ENCODE results near the gene NLRP12. TPM values are rescaled to one million over a fixed set of nuclear protein-coding genes. Genes with fewer than 3 reads are reported as not detected.
A peak's percentile ranks its signal among the peaks of the same experiment; 100 is the strongest.

NLRP12 gene
- total and polyA plus RNA-seq, 2 experiments from 2014 or later: 1.9 to 7.5 TPM

GRCh38 chr19:53810187-53810546 lies 13.9 kb downstream of the NLRP12 start:
- Histone ChIP-seq H4K20me1 (replicated peaks; ENCODE audit: insufficient read depth) (no peaks in the 10 kb centered on the region), H3F3A (replicated peaks; ENCODE audit: low read depth) (no peaks in the 10 kb centered on the region), H3K36me3 (ENCODE audit: insufficient read depth) (no peaks in the 10 kb centered on the region; the same call in 1 of the 2 replicates), H3K79me2 (replicated peaks; ENCODE audit: insufficient read depth) (no peaks in the 10 kb centered on the region), H3K4me2 (no peak overlapping the region), H3K9me2 (ENCODE audit: insufficient read depth) (no peaks in the 10 kb centered on the region), H3K27ac (ENCODE audit: low read depth) (no peak overlapping the region), H3K4me1 (ENCODE audit: insufficient read depth) (no peaks in the 10 kb centered on the region), H3K27me3 (ENCODE audit: insufficient read depth) (no peaks in the 10 kb centered on the region), H3K4me3 (no peak overlapping the region), H2AFZ (no peak overlapping the region)
- Mint-ChIP-seq H3K9me3 (peaks cover 3% of the 10 kb centered on the region; the same call in 1 of the 3 replicates), H3K4me3 (no peak overlapping the region), H3K27ac (no peak overlapping the region), H3K4me1 (peaks cover 2% of the 10 kb centered on the region; the same call in 1 of the 3 replicates), H3K36me3 (ENCODE audit: low read depth) (peaks cover 17% of the 10 kb centered on the region), H3K27me3 (ENCODE audit: insufficient read depth, low read depth, poor library complexity) (peaks cover 8% of the 10 kb centered on the region)
- TF ChIP-seq CTCF (conservative IDR thresholded peaks at IDR 0.05; ENCODE audit: low read depth in 2 of 2) (no peak), ZNF331 (CRISPR knock-in tag; IDR thresholded peaks at IDR 0.05; ENCODE audit: low read depth) (no peak), JUNB (IDR thresholded peaks at IDR 0.05; ENCODE audit: unreplicated experiment) (no peak), ZNF114 (CRISPR knock-in tag; IDR thresholded peaks at IDR 0.05) (no peak), REST (IDR thresholded peaks at IDR 0.05; ENCODE audit: unreplicated experiment) (no peak)
- no peak for DNase-seq (ENCODE audit: low spot score)
- no peak for ATAC-seq

- Histone ChIP-seq H3K27me3 (ENCODE audit: insufficient read depth) (no peaks in the 10 kb centered on the region), H4K20me1 (replicated peaks; ENCODE audit: insufficient read depth) (no peaks in the 10 kb centered on the region), H3K4me2 (no peak overlapping the region), H3K4me1 (ENCODE audit: insufficient read depth) (no peaks in the 10 kb centered on the region), H3K27ac (ENCODE audit: low read depth) (no peak overlapping the region), H3K4me3 (no peak overlapping the region), H3K79me2 (replicated peaks; ENCODE audit: insufficient read depth) (no peaks in the 10 kb centered on the region), H3K9me2 (ENCODE audit: insufficient read depth) (no peaks in the 10 kb centered on the region), H3K36me3 (ENCODE audit: insufficient read depth) (peaks cover 4% of the 10 kb centered on the region; the same call in 1 of the 2 replicates), H2AFZ (no peak overlapping the region), H3F3A (replicated peaks; ENCODE audit: low read depth) (no peaks in the 10 kb centered on the region)
- H3K27me3 Mint-ChIP-seq (ENCODE audit: insufficient read depth, low read depth, poor library complexity): peaks cover 8% of the 10 kb centered on the region
- no peak overlapping the region for H3K27ac Mint-ChIP-seq
- H3K9me3 Mint-ChIP-seq: peaks cover 3% of the 10 kb centered on the region; the same call in 1 of the 3 replicates
- H3K36me3 Mint-ChIP-seq (ENCODE audit: low read depth): peaks cover 17% of the 10 kb centered on the region
- TF ChIP-seq CTCF (conservative IDR thresholded peaks at IDR 0.05; ENCODE audit: low read depth in 2 of 2): peak; percentile 81 to 93
- TF ChIP-seq ZNF331 (CRISPR knock-in tag; IDR thresholded peaks at IDR 0.05; ENCODE audit: low read depth): no peak
- H3K4me1 Mint-ChIP-seq: peaks cover 2% of the 10 kb centered on the region; the same call in 1 of the 3 replicates
- no peak overlapping the region for H3K4me3 Mint-ChIP-seq
- ATAC-seq (peak; percentile 91), DNase-seq (ENCODE audit: low spot score) (peak; percentile 82)
Observed at GRCh38 chr19:53809518-53810186, 14.5 kb downstream of the NLRP12 start.

Measured in GM23338 (cell line).